ENCODE measurements around the gene UTP14C.
"Not testable (repeated sequence)": the region's sequence is repeated elsewhere in the genome, so short reads cannot be mapped to it uniquely, and the experiment has no call there.

The UTP14C gene

DNA sequence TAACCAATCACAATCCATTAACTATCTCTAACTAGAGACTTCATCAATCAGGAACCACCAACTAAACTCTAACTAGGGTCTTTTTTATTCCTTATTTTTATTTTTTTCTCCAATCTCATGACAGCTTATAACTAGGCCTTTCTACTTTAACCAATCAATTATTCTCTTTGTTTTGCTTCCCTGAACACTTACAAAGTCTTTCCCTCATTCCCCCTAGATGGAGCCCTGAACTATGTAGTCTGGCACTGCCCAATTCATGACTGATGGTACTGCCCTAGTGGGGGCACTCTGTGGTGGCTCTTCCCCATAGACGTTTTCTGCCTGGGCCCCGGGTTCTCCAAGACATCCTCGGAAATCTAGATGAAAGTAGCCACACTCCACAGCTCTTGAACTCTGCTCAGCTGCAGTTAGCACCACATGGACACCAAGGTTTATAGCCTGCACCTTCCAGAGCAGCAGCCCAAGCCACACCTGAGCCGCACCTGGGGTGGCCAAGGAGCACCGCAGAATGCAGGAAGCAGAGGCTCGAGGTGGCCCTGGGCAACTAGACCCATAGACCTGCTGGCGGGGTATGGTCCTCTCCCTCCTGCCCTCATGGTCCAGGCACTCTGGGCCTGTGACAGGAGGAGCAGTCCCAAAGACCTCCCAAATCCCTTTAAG, 19.9 kb upstream of the UTP14C start:
- DNase-seq (ENCODE audit: low read depth in 3 of 3): no peak

DNA sequence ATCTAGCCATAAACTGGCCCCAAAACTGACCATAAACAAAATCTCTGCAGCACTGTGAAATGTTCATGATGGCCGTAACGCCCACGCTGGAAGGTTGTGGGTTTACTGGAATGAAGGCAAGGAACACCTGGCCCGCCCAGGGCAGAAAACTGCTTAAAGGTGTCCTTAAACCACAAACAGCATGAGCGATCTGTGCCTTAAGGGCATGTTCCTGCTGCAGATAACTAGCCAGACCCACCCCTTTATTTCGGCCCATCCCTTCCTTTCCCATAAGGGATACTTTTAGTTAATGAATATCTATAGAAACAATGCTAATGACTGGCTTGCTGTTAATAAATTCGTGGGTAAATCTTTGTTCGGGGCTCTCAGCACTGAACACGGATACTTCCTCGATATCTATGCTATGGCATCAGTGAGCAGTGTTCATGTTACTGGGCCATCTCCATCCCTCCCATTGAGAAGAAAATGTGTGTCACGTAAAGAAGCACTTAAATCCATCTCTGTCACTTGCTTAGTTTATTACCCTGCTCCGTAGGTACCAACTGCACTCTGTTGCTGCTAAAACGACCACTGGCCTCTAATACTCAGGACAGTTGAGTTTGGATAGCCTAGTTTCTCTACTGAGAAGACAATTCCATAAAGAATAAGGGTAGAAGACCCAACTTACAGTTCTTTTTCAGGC, 18.5 kb upstream of the UTP14C start:
- no peak for DNase-seq (ENCODE audit: low read depth in 3 of 3)

DNA sequence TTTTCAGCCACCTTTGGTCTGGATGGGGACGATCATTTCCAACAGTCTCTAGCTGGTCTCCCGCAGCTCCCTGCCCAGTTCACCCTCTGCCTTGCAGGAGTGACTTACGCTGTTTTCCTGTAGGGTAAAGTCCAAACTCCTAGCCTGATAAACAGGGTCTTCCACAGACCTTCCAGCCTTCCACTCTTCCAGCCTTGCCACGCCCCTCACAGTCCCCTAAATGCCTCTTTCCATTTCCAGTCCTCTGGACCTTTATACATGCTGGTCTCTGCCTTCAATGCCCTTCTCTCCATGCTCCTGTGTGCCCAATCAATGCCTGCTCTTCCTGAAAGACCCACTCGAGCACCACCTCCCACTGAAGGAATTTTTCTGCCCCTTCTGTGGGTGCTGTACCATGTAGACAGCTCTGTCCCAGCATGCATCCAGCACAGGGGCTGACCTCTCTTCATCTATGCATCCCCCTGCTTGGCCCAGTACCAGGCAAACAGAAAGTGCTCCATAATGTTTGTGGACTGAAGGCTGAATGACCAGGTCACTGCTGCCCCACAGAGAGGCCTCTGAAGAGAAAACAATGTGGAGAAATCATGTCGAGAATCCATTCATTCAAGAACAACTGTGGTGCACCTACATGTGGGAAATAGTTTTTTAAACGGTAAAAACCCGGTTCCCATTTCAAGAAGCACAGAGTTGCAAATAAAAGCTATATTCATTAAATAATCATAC, 17.8 kb upstream of the UTP14C start:
- no peak for DNase-seq (ENCODE audit: low read depth in 3 of 3)

DNA sequence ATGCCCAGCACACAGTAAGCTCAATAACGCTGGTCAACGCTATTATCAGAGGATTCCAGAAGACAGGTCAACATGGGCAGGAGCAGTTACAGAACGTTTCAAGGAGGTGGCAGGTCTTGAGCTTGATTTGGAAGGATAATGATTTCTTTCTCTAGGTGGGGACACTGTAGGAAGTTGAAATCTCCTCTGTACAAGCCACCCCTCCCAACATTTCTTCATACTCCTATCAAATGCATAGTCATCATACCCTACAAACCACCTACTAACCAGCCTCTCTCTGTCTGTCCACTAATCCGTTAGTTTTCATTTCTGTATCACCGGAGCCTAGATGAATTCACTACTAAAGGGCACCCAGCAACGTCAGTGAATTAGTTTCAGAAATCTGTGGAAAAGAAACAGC, 14.5 kb upstream of the UTP14C start:
- no peak for DNase-seq (ENCODE audit: low read depth in 3 of 3)

DNA sequence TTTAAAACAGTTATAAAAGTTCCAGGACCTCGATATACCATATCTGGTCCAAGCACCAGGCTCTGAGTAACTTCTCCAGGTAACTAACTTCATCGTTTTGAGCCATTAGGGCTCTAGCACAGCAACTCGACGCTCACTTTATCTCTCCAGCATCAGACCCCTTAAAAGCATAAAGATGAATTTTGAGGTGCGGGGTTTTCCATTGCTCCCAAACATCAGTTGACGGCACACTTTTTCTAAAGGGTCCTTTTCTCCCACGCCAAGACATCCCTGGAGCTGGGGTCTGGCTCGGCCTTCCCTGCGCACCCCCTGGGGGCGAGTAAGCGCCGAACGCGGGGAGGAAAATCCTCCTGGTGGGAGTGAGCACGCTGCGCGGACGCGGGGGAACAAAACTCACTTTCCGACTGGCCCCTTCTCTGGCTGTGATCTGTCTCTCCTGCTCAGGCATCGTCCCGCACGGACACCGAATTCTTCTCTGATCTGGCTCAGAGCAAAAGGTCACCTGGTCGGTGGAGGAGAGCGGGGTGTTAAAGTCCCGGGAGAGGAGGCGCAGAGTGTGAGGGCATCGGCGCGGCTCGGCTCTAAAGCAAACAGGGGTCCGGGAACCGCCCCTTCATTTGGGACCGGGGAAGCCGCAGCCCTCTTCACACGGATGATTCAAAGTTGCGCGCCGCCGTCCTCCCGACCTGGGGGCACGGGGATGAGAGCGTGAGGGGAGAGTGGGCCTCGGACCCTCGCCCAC, 13.4 kb upstream of the UTP14C start, which contains the start of gene ATP7B:
Gene ATP7B, minus strand, starts transcription at position 561 of the 742 bp plus-strand sequence. Its CDS starts 113 bp downstream, at position 448.
- DNase-seq (ENCODE audit: low read depth in 3 of 3): peak in 1 of 3 experiments; percentile 8

DNA sequence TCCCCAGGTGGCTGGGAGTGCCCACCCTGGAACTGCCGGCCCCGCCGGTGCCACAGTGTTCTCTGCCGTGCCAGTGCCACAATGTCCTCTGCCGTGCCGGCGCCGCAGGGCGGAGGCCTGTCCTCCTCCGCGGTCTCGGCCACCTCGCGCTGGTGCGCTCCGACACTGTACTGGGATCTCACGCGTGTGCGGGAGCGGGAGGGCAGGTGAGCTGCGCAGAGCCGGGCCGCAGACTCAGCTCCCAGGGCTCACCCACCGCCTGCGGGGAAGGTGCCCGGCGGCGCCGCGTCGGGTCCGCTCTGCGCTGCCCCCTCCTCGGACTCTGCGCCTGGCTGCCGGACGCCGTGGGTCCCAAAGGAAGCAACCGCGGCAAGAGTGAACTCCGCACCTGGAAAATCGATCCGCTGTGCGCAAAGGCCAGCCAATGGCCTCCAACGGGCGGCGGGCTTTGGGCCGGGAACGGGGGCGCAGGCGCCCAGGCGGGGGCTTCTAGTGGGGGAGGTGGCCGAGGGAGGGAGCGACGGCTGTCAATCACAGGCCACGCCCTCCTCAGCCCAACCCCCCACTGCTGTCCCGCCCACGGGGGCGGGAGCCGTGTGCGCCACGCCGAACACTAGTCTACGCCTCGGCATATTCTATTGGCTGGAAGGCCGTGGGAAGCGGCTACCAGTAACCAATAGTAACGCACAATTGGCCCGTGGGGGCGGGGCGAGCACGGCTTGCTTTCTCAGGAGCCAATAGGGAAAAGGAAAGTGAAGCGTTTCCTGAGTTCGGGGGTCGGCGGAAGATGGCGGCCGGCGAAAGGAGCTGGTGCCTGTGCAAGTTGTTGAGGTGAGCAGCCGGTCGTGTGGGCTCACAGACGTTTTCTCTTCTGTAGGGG, 12.6 kb upstream of the UTP14C start, which contains the start of gene ALG11:
Gene ALG11, plus strand, starts transcription at position 767 of the 880 bp plus-strand sequence. Its CDS starts 21 bp downstream, at position 788.
- DNase-seq (ENCODE audit: low read depth in 3 of 3): peak; percentile 99 to 100 (median 100)

DNA sequence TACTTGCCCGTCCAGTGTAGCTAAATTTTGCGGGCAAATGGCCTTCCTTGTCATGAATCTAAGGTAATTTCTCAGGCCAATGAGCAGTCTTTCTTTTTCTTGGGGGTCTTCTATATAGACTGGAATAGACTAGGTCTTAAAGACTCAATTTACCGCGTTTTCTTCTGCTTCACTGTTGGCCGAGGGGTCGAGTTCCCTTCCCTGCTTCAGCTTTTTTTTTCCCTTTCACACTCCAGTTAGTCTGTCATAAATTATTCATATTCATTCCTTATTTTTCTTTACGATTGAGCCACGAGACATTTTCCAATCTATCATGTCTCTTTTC, 12.0 kb upstream of the UTP14C start:
- no peak for DNase-seq (ENCODE audit: low read depth in 3 of 3)

DNA sequence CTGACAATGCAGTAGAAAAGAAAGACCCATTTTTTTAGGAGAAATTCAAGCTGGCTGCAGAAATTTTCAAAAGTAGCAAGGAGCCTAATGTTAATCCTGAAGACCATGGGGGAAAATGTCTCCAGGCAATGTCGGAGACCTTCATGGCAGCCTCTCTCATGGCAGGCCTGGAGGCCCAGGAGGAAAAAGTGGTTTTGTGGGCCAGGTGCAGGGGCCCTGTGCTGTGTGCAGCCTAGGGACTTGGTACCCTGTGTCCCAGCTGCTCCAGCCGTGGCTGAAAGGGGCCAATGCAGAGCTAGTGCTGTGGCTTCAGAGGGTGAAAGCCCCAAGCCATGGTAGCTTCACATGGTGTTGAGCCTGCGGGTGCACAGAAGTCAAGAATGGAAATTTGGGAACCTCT, 8.2 kb upstream of the UTP14C start:
- DNase-seq (ENCODE audit: low read depth in 3 of 3): no peak

DNA sequence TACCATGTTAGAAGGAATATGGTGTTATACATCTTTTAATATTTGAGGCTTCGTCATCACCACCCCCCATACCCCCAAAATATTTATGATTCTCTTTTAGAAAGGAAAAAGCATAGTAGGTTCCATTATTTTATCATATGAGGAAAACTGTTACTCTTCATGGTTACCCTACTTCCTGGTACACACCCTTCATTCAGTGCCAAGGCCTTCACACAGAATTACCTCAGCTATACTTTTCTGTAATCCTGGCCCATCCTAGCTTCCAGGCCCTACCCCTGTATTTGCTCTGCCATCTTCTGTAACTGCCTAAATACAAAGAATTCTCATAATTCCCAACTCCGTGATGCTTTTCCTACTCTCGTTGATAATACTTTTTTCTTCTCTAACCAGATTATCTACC, 4.3 kb upstream of the UTP14C start:
- no peak for DNase-seq (ENCODE audit: low read depth in 3 of 3)

DNA sequence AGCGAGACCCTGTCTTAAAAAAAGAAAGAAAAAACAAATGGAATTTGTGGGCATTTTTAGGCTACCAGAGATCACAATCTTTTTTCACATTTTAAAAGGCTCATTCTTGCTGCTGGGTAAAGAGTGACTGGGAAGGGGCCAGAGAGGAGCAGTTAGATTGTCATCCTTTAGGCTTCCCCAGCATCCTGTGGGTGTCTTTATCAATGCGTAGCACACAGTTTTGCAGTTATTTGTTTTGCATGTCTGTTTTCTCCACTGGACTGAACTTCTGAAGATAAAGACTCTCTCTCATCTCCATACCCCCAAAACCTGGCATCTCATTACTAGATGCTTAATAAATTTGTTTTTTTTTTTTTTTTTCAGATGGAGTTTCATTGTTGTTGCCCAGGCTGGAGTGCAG, 2.1 kb upstream of the UTP14C start:
- no peak for DNase-seq (ENCODE audit: low read depth in 3 of 3)

DNA sequence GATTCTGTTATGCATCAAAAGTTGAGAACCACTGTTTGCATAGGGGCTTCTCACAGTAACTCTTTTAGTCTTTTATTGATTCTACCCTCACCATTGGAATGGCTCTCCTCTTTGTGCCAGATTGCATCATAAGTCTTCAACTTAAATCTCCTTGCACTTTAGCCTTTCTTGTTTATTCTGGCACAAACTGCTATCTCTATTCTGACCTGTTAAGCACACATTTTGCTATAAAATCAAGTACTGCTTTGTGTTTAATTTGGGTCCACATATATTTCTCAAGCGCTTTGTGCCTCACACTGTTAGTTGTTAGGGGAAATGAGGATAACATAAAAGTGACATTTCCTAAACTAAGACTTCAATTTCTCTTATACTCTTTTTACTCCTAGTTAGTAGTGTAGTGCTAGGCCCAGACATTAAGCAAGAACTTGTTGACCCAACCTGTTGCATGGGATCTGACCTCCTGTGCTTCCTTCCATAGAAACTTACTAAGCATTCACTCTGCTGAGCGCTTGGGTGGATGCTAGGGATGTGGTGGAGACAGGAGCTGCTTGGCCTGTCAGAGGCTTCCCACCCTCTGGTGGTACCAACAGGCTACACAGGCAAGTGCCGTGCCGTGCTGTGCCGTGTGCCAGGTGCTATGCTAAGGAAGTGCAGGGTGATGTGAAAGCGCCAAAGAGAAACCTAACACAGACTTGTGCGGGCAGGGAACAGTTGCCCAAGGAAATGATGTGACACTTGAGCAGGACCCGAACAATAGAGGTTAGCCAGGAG, 1.2 kb downstream of the UTP14C start:
- DNase-seq (ENCODE audit: low read depth in 3 of 3): no peak

DNA sequence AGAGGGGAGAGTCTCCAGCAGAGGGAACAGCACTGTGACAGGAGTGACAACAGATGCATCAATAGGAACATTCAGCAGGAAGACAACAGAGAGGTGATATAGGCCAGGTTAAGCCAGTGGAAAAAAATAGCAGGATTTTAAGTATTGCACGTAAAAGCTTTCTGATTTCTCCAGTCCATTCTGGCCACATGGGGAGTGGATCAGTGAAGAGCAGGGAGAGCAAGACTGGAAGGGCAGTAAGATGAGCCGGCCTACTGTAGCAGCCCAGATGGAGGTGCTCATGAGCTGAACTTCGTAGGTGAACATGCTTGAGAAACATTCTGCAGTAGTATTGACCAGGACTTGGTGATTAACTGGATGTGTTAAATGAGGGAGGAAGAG, 1.7 kb downstream of the UTP14C start:
- no peak for DNase-seq (ENCODE audit: low read depth in 3 of 3)

DNA sequence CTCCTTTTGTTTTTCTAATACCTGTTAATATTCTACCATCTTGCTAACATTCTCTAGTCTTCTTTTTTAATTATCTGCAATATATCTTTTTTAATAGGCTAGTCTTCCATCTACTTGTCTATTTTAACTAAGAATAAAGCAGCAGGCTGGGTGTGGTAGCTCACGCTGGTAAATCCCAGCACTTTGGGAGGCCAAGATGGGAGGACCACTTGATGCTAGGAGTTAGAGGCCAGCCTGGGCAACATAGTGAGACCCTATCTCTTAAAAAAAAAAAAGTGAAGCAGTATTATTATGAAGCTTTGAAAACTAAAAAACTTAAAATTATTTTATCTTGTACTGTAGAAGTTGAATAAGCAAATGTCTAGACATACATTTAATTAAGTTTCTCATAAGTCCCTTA, 3.3 kb downstream of the UTP14C start:
- no peak for DNase-seq (ENCODE audit: low read depth in 3 of 3)

DNA sequence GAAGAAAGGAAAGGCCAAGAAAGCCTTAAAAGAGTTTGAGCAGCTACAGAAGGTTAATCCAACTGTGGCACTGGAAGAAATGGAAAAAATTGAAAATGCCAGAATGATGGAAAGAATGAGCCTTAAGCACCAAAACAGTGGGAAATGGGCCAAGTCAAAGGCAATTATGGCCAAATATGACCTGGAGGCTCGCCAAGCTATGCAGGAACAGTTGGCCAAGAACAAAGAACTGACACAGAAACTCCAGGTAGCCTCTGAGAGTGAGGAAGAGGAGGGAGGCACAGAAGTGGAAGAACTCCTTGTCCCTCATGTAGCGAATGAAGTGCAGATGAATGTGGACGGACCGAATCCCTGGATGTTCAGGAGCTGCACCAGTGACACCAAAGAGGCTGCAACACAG, 5.1 kb downstream of the UTP14C start:
- DNase-seq (ENCODE audit: low read depth in 3 of 3): no peak

DNA sequence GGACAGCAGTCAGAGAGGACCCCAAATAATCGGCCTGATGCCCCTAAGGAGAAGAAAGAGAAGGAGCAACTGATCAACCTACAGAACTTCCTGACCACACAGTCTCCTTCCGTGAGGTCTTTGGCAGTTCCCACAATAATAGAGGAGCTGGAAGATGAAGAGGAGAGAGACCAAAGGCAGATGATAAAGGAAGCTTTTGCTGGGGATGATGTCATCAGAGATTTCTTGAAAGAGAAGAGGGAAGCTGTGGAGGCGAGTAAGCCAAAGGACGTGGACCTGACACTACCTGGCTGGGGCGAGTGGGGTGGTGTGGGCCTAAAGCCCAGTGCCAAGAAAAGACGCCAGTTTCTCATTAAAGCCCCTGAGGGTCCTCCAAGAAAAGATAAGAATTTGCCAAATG, 5.9 kb downstream of the UTP14C start:
- not testable (repeated sequence) for DNase-seq (ENCODE audit: low read depth in 3 of 3)

DNA sequence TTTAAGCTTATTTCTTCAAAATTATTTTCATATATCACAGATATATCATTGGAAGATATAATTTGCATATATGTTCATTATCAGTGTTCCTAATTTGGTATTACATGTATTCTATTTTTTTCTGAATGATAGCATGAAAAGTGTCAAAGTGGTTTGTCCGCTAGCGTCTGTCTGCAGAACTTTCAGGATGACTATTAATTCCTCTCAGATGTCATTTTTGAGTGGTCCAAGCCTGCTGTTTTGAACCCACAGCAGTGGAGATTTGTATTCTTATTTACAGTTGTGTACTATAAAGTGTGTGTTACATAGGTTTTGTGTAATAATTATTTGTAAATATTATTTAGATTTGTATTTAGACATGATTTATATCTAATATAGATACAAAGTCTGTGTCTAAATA, 8.5 kb downstream of the UTP14C start:
- no peak for DNase-seq (ENCODE audit: low read depth in 3 of 3)

DNA sequence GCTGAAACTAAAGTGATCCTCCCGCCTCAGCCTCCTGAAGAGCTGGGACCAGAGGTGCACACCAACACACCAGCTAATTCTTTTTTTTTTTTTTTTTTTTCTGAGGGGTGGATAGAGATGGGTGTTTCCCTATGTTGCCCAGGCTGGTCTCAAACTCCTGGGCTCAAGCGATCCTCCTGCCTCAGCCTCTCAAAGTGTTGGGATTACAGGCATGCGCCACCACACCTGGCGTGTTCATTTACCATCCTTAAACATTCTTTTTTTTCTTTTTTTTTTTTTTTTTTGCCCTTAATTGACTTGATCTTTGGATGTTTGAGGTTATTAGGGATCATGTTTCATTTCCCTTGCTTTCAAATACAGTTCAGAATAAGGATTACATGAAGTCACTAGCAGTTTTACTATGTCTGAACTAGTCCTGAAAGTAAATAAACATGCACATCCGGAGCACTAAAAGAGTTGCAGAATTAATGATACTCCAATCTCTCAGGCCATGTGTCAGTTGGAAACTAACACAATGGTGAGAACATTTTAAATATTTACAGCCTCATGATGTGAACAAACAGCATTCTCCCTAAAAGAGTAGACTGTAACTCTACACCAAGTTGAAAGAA, 10.2 kb downstream of the UTP14C start:
- DNase-seq (ENCODE audit: low read depth in 3 of 3): no peak

DNA sequence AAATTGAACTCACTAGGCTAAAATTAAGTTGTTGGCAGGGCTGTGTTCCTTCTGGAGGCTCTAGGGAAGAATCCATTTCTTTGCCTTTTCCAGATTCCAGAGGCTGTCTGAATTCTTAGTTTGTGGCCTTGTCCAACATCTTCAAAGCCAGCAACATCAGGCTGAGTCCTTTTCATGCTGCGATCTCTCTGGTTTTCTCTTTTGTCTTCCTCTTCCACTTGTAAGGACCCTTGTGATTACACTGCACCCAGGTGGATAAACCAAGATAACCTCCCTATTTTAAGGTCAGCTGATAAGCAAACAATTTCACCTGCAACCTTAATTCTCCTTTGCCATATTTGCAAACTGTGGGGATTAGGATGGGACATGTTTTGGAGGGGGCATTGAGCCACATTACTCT, 11.5 kb downstream of the UTP14C start:
- DNase-seq (ENCODE audit: low read depth in 3 of 3): no peak

DNA sequence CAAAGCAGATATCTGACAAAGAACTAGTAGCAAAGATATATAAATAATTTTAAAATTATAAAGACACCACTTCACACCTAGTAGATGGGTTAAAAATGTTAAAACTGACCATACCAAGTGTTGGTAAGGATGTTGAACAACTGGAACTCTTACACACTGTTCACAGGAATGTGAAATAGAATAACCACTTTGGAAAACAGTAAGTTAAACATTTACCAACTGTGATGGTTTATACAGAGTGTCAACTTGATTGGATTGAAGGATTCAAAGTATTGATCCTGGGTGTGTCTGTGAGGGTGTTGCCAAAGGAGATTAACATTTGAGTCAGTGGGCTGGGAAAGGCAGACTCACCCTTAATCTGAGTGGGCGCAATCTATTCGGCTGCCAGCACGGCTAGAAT, 19.2 kb downstream of the UTP14C start:
- no peak for DNase-seq (ENCODE audit: low read depth in 3 of 3)

DNA sequence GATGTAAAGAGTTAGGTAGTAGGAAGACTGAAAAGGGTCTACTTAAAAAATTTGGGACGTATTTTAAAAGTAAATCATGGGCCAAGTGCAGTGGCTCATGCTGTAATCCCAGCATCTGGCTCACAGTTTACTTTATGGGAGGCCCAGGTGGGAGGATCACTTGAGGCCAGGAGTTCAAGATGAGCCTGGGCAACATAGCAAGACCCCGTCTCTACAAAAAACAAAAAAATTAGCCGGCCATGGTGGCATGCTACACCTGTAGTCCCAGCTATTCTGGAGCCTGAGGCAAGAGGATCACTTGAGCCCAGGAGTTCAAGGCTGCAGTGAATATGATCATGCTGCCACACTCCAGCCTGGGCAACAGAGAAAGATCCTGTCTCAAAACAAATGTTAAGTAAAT, 23.0 kb downstream of the UTP14C start:
- DNase-seq (ENCODE audit: low read depth in 3 of 3): no peak
